ENCODE data around the gene PTGES3.

The PTGES3 gene

GRCh38 chr12:56645717-56646446, 42.2 kb downstream of the PTGES3 start, which contains the start of gene ATP5F1B:
TSS of gene ATP5F1B (minus strand) at chr12:56645984. CDS start at chr12:56645963, 21 bp downstream.
- peak; percentile 99 for DNase-seq

GRCh38 chr12:56645201-56645716, 42.8 kb downstream of the PTGES3 start:
- DNase-seq = no peak

- no peak for DNase-seq
Observed at GRCh38 chr12:56644654-56645053, 43.4 kb downstream of the PTGES3 start.

- no peak for DNase-seq
Observed at GRCh38 chr12:56641219-56641618, 46.9 kb downstream of the PTGES3 start.

GRCh38 chr12:56637621-56638020, 50.5 kb downstream of the PTGES3 start:
- no peak for DNase-seq

- DNase-seq = peak; percentile 92
Observed at GRCh38 chr12:56636675-56637540, 51.2 kb downstream of the PTGES3 start.

- DNase-seq = peak; percentile 90
Observed at GRCh38 chr12:56635806-56636674, 52.0 kb downstream of the PTGES3 start.

- peak; percentile 76 for DNase-seq
Observed at GRCh38 chr12:56634837-56635791, 53.0 kb downstream of the PTGES3 start.

GRCh38 chr12:56634242-56634836, 53.7 kb downstream of the PTGES3 start:
- DNase-seq = no peak

GRCh38 chr12:56633468-56634241, 54.4 kb downstream of the PTGES3 start:
- no peak for DNase-seq

- no peak for DNase-seq
Observed at GRCh38 chr12:56632701-56633467, 55.2 kb downstream of the PTGES3 start.

GRCh38 chr12:56631790-56632700, 56.0 kb downstream of the PTGES3 start:
- DNase-seq = peak; percentile 64

GRCh38 chr12:56630180-56630632, 57.9 kb downstream of the PTGES3 start, which contains the start of gene BAZ2A:
TSS of gene BAZ2A (minus strand) at chr12:56630326. CDS start at chr12:56617530, 12,796 bp downstream.
- peak; percentile 91 for DNase-seq

- no peak for DNase-seq
Observed at GRCh38 chr12:56629459-56630179, 58.5 kb downstream of the PTGES3 start.

GRCh38 chr12:56628671-56629458, 59.2 kb downstream of the PTGES3 start:
- DNase-seq = peak; percentile 62

GRCh38 chr12:56626701-56627100, 61.4 kb downstream of the PTGES3 start:
- DNase-seq = no peak
